ENCODE data around the gene SNRPA. TPM values are rescaled to one million over a fixed set of nuclear protein-coding genes. Genes with fewer than 3 reads are reported as not detected.

Gene SNRPA
- total and polyA plus RNA-seq, 2 of the 13 experiments (the other 11 are each of a cell fraction or from before 2014, with no cell fraction given): 59.6 to 162 TPM

DNA sequence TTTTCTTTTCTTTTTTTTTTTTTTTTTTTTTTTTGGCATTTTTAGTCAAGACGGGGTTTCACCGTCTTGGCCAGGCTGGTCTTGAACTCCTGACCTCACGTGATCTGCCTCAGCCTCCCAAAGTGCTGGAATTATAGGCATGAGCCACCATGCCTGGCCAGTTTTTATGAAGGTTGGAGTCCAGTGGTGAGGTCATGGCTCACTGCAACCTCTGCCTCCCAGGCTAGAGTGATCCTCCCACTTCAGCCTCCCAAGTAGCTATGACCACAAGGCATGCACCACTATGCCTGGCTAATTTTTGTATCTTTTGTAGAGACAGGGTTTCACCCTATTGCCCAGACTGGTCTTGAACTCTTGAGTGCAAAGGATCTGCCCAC lies 4.2 kb downstream of the SNRPA start:
- intact Hi-C loops (cut with micrococcal nuclease; ENCODE audit: unreplicated experiment) (no loop called here), in situ Hi-C loops (cut with HindIII; ENCODE audit: extremely low pct_ligation_motif_present, low pct_unique_long_range_greater_than_20kb) (no loop called here)
- BruUV-seq (replicated peaks): no TSS peak
- no peak for TF ChIP-seq ZNF713 (CRISPR knock-in tag; IDR thresholded peaks at IDR 0.05)
- no peak for TF ChIP-seq BORCS8-MEF2B (CRISPR knock-in tag; IDR thresholded peaks at IDR 0.05)
- TF ChIP-seq, protein P1, sequence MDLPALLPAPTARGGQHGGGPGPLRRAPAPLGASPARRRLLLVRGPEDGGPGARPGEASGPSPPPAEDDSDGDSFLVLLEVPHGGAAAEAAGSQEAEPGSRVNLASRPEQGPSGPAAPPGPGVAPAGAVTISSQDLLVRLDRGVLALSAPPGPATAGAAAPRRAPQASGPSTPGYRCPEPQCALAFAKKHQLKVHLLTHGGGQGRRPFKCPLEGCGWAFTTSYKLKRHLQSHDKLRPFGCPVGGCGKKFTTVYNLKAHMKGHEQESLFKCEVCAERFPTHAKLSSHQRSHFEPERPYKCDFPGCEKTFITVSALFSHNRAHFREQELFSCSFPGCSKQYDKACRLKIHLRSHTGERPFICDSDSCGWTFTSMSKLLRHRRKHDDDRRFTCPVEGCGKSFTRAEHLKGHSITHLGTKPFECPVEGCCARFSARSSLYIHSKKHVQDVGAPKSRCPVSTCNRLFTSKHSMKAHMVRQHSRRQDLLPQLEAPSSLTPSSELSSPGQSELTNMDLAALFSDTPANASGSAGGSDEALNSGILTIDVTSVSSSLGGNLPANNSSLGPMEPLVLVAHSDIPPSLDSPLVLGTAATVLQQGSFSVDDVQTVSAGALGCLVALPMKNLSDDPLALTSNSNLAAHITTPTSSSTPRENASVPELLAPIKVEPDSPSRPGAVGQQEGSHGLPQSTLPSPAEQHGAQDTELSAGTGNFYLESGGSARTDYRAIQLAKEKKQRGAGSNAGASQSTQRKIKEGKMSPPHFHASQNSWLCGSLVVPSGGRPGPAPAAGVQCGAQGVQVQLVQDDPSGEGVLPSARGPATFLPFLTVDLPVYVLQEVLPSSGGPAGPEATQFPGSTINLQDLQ (CRISPR knock-in tag; IDR thresholded peaks at IDR 0.05): peak; percentile 23; the same call in 1 of the 2 replicates
- TF ChIP-seq ZFY (CRISPR knock-in tag; IDR thresholded peaks at IDR 0.05): no peak
- H3K27me3 ChIP-seq (ENCODE audit: control insufficient read depth in 1 of 2, insufficient read depth in 2 of 2, low read length in 2 of 2): no peaks in the 10 kb centered on the region; a peak in 1 of 5 replicates
- DNase-seq (ENCODE audit: low spot score): no peak
- no peaks in the 10 kb centered on the region for H3K9me3 ChIP-seq (ENCODE audit: low read length)
- ChIA-PET CTCF (ENCODE audit: low intra/inter-chr PET ratio, low total read pairs) (no interaction called here), POLR2A (interaction anchor here (0.7 to 7.8 kb wide), 5 partner anchors 10 to 43 kb away, joined by 3 to 90 read pairs (median 8); partner anchors contain the start of genes EGLN2 and RAB4B)
- peaks cover 62% of the 10 kb centered on the region for H3K79me2 ChIP-seq (ENCODE audit: insufficient read depth, low read length)
- no peak overlapping the region for H3K9ac ChIP-seq (ENCODE audit: insufficient read depth, low read depth, low read length)
- no peak overlapping the region for H3K4me3 ChIP-seq (replicated peaks in 1 of 3; ENCODE audit: insufficient read depth in 1 of 3, low read depth in 2 of 3, low read length in 3 of 3)
- peaks cover 39% of the 10 kb centered on the region for H4K20me1 ChIP-seq (ENCODE audit: insufficient read depth, low read length)
- WGBS (ENCODE audit: low lambda C conversion rate): 93% methylated on average over 3 of the region's 3 CpGs
- H3K4me2 ChIP-seq (ENCODE audit: low read depth, low read length): peak overlapping the region; percentile 43
- FAIRE-seq: no peak
- no peak overlapping the region for H2AFZ ChIP-seq (ENCODE audit: low read length)
- H3K27ac ChIP-seq (ENCODE audit: extremely low read length, insufficient read depth, low read length): no peak overlapping the region
- H3K36me3 ChIP-seq (replicated peaks in 1 of 2; ENCODE audit: control insufficient read depth in 1 of 2, insufficient read depth in 2 of 2, low read length in 2 of 2): peaks cover 15 to 42% of the 10 kb centered on the region in 2 experiments
- H3K4me1 ChIP-seq (ENCODE audit: insufficient read depth, low read length): peaks cover 55% of the 10 kb centered on the region
- no peak for ATAC-seq

DNA sequence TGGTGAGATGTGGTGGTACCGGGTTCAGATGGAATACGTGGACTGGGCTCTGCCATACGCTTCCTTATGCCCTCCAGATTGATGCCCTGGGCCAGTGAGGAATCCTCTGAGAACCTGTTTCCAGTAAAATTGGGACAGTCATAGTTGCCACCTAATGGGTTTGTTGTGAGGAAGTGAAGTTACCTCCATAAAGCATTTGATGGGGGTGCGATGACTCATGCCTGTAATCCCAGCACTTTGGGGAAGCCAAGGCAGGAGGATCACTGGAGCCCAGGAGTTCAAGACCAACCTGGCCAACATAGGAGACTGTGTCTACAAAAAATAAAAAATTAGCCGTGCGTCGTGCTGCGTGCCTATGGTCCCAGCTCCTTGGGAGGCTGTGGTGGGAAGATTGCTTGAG lies 4.8 kb downstream of the SNRPA start:
- Histone ChIP-seq H2AFZ (ENCODE audit: low read length) (no peak overlapping the region), H3K9ac (ENCODE audit: insufficient read depth, low read depth, low read length) (no peak overlapping the region), H3K36me3 (replicated peaks in 1 of 2; ENCODE audit: control insufficient read depth in 1 of 2, insufficient read depth in 2 of 2, low read length in 2 of 2) (peaks cover 19 to 48% of the 10 kb centered on the region in 2 experiments), H3K79me2 (ENCODE audit: insufficient read depth, low read length) (peaks cover 62% of the 10 kb centered on the region), H3K27ac (ENCODE audit: extremely low read length, insufficient read depth, low read length) (no peak overlapping the region), H3K27me3 (ENCODE audit: control insufficient read depth in 1 of 2, insufficient read depth in 2 of 2, low read length in 2 of 2) (no peaks in the 10 kb centered on the region; a peak in 1 of 5 replicates), H3K4me3 (replicated peaks in 1 of 3; ENCODE audit: insufficient read depth in 1 of 3, low read depth in 2 of 3, low read length in 3 of 3) (no peak overlapping the region), H4K20me1 (ENCODE audit: insufficient read depth, low read length) (peaks cover 39% of the 10 kb centered on the region), H3K4me1 (ENCODE audit: insufficient read depth, low read length) (peaks cover 55% of the 10 kb centered on the region), H3K9me3 (ENCODE audit: low read length) (no peaks in the 10 kb centered on the region), H3K4me2 (ENCODE audit: low read depth, low read length) (peak overlapping the region; percentile 43)
- no peak for ATAC-seq
- no peak for TF ChIP-seq ZNF235 (CRISPR knock-in tag; IDR thresholded peaks at IDR 0.05; ENCODE audit: borderline replicate concordance)
- TF ChIP-seq ZKSCAN1 (IDR thresholded peaks at IDR 0.05; ENCODE audit: low read length): no peak
- TF ChIP-seq FOSL2 (CRISPR knock-in tag; IDR thresholded peaks at IDR 0.05): peak; percentile 9; the same call in 1 of the 2 replicates
- POLR2A ChIA-PET: interaction anchor here (2.8 to 7.8 kb wide), 2 partner anchors 11 to 22 kb away, joined by 8 to 90 read pairs; partner anchors contain the start of gene RAB4B
- FAIRE-seq: no peak
- CTCF ChIA-PET (ENCODE audit: low intra/inter-chr PET ratio, low total read pairs): no interaction called here
- 98% methylated on average over 8 of the region's 8 CpGs for WGBS (ENCODE audit: low lambda C conversion rate)
- no peak for DNase-seq (ENCODE audit: low spot score)
- no TSS peak for BruUV-seq (replicated peaks)
- intact Hi-C loops (cut with micrococcal nuclease; ENCODE audit: unreplicated experiment): no loop called here
- in situ Hi-C loops (cut with HindIII; ENCODE audit: extremely low pct_ligation_motif_present, low pct_unique_long_range_greater_than_20kb): no loop called here

Data from HepG2 (cell line).